ENCODE data around the gene CLDN9. TPM values are rescaled to one million over a fixed set of nuclear protein-coding genes. Genes with fewer than 3 reads are reported as not detected.

The CLDN9 gene
- polyA plus RNA-seq, 2 of the 4 experiments (the other 2 are of a cell fraction), result 0.03 to 0.06 TPM

DNA sequence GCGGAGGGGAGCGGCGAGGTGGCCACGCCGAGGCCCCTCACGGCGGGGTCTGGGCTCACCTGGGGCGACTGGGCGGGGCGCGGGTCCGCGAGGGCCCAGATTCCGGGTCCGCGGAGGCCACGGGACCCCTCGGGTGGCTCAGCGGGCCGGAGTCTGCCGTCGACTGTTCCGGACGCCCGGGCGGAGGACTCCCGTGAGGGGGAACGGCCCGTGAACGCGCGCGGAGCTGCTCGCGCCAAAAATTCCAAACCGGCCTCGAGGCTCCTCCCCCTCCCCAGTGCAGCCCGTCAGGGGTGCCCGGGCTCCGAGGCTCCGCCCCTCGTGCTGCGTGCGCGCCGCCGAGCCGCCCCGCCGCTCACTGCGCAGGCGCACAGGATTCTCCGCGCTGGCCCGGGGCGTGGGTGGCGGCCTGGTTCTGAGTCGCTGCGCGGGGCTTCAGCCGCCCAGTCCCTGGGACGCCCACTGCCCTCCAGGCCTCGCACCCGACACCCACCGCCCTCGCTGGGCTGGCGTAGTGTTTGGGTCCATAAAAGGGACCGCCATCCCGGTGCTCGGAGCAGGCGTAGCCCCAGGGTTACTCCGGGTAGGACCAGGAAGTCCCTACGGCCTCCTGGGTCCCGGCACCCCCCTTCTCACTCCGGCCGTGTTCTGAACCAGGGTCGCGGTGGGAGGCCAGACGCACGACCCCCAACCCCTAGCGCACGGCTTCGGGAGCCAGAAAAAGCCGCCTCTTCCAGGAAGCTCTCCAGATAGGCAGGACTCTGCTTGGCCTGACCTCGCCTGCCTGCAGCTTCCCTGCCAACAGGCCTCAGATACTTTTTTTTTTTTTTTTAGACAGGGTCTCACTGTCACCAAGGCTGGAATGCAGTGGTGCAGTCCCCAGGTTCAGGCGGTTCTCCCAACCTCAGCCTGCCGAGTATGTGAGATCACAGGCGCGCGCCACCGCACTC lies 32.2 kb upstream of the CLDN9 start, which contains the start of gene PKMYT1 (continued):
- TF ChIP-seq, protein P1, sequence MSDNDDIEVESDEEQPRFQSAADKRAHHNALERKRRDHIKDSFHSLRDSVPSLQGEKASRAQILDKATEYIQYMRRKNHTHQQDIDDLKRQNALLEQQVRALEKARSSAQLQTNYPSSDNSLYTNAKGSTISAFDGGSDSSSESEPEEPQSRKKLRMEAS (IDR thresholded peaks at IDR 0.05), result peak; percentile 42

DNA sequence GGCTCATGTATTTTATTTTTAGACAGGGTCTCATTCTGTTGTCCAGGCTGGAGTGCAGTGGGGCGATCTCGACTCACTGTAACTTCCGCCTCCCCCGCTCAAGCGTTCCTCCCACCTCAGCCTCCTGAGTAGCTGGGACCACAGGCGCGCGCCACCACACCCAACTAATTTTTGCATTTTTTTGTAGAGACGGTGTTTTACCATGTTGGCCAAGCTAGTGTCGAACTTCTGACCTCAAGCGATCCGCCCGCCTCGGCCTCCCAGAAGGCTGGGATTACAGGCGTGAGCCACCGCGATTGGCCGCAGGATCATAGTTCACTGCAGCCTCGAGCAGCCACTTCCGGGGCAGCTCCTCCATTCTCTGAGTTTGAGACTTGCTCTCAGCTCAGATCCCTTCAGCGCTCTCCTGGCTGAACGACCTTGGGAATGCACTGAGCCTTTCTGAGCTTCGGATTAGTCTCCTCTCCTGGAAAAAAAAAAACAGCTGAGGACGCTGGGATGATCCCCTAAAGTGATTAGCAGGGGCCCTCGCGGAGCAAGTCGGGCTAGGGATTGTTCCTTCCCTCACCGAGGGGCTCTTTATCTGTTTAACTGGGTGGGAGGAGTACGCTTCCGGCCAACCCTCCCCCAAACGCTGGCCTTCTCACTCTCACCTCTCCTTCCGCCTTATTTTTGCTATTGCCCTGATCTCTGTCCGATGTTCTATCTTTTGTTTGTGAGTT lies 31.4 kb upstream of the CLDN9 start:
- Histone ChIP-seq H3K27ac (peak overlapping the region; percentile 91 to 95), H3K4me2 (peak overlapping the region; percentile 85), H3K4me1 (peaks cover 18% of the 10 kb centered on the region; the same call in 2 of the 3 replicates), H3K9me3 (no peaks in the 10 kb centered on the region), H3K4me3 (peak overlapping the region; percentile 71)
- CTCF ChIA-PET, result interaction anchor here (0.9 to 3.9 kb wide), 7 partner anchors 9 to 148 kb away, joined by 3 to 27 read pairs (median 4); partner anchors contain the start of gene PAQR4
- no peak for ATAC-seq
- TF ChIP-seq FOSL2 (IDR thresholded peaks at IDR 0.05), result no peak
- no peak for TF ChIP-seq FOSL2 (CRISPR knock-in tag; IDR thresholded peaks at IDR 0.05)
- TF ChIP-seq SMC3 (IDR thresholded peaks at IDR 0.05), result no peak
- no peak for TF ChIP-seq NFE2L2 (conservative IDR thresholded peaks at IDR 0.05; ENCODE audit: low read length)
- no peak for TF ChIP-seq ZFP36 (IDR thresholded peaks at IDR 0.05; ENCODE audit: borderline replicate concordance, partially characterized antibody)
- TF ChIP-seq, protein P2, sequence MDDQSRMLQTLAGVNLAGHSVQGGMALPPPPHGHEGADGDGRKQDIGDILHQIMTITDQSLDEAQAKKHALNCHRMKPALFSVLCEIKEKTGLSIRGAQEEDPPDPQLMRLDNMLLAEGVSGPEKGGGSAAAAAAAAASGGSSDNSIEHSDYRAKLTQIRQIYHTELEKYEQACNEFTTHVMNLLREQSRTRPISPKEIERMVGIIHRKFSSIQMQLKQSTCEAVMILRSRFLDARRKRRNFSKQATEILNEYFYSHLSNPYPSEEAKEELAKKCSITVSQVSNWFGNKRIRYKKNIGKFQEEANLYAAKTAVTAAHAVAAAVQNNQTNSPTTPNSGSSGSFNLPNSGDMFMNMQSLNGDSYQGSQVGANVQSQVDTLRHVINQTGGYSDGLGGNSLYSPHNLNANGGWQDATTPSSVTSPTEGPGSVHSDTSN (IDR thresholded peaks at IDR 0.05), result no peak
- TF ChIP-seq CEBPB (IDR thresholded peaks at IDR 0.05), result no peak
- TF ChIP-seq, protein P3, sequence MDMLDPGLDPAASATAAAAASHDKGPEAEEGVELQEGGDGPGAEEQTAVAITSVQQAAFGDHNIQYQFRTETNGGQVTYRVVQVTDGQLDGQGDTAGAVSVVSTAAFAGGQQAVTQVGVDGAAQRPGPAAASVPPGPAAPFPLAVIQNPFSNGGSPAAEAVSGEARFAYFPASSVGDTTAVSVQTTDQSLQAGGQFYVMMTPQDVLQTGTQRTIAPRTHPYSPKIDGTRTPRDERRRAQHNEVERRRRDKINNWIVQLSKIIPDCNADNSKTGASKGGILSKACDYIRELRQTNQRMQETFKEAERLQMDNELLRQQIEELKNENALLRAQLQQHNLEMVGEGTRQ (IDR thresholded peaks at IDR 0.05), result no peak
- no peak for TF ChIP-seq ZC3H11A (IDR thresholded peaks at IDR 0.05)
- TF ChIP-seq, protein P4, sequence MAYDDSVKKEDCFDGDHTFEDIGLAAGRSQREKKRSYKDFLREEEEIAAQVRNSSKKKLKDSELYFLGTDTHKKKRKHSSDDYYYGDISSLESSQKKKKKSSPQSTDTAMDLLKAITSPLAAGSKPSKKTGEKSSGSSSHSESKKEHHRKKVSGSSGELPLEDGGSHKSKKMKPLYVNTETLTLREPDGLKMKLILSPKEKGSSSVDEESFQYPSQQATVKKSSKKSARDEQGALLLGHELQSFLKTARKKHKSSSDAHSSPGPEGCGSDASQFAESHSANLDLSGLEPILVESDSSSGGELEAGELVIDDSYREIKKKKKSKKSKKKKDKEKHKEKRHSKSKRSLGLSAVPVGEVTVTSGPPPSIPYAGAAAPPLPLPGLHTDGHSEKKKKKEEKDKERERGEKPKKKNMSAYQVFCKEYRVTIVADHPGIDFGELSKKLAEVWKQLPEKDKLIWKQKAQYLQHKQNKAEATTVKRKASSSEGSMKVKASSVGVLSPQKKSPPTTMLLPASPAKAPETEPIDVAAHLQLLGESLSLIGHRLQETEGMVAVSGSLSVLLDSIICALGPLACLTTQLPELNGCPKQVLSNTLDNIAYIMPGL (CRISPR knock-in tag; IDR thresholded peaks at IDR 0.05; ENCODE audit: borderline replicate concordance), result no peak
- no peak for TF ChIP-seq CHD2 (IDR thresholded peaks at IDR 0.05; ENCODE audit: low read length, partially characterized antibody)
- TF ChIP-seq, protein P5, sequence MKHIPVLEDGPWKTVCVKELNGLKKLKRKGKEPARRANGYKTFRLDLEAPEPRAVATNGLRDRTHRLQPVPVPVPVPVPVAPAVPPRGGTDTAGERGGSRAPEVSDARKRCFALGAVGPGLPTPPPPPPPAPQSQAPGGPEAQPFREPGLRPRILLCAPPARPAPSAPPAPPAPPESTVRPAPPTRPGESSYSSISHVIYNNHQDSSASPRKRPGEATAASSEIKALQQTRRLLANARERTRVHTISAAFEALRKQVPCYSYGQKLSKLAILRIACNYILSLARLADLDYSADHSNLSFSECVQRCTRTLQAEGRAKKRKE (CRISPR knock-in tag; IDR thresholded peaks at IDR 0.05; ENCODE audit: low read depth), result no peak
- TF ChIP-seq, protein P6, sequence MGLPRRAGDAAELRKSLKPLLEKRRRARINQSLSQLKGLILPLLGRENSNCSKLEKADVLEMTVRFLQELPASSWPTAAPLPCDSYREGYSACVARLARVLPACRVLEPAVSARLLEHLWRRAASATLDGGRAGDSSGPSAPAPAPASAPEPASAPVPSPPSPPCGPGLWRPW (IDR thresholded peaks at IDR 0.05), result no peak
- no peak for FAIRE-seq
- no peak for DNase-seq (ENCODE audit: low read depth in 1 of 2, low spot score in 1 of 2)
- POLR2A ChIA-PET, result interaction anchor here (0.6 to 2.2 kb wide), 4 partner anchors 9 to 43 kb away, joined by 3 to 13 read pairs (median 6); partner anchors contain the start of genes PAQR4 and TNFRSF12A
- 96% methylated on average over 33 of the region's 33 CpGs for WGBS (ENCODE audit: missing lambda C conversion rate)

DNA sequence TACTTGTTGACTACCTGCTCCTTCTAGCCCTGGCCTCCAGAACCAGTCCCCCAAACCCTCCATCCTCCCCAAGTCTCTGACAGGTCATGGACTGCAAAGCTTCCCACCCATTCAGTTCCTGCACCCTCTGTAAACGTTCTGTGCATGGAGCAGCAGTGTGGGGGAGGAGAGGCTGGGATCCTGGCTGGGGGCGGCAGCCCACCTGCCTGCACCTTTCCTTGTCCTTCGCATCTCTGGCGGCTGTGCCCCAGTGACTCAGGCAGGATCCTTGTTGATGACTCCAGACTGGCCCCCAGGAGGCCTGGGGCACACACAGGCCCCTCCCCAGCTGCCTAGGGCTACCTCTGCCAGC lies 30.8 kb upstream of the CLDN9 start:
- Histone ChIP-seq H3K4me3 (no peak overlapping the region), H3K4me1 (peaks cover 18% of the 10 kb centered on the region; the same call in 2 of the 3 replicates), H3K9me3 (no peaks in the 10 kb centered on the region), H3K27ac (no peak overlapping the region), H3K4me2 (no peak overlapping the region)
- no peak for ATAC-seq
- ChIA-PET POLR2A (no interaction called here), CTCF (interaction anchor here (0.9 to 3.9 kb wide), 9 partner anchors 10 to 74 kb away, joined by 3 to 27 read pairs (median 4); partner anchors contain the start of gene PAQR4)
- DNase-seq (ENCODE audit: low read depth in 1 of 2, low spot score in 1 of 2), result no peak
- TF ChIP-seq, protein P7, sequence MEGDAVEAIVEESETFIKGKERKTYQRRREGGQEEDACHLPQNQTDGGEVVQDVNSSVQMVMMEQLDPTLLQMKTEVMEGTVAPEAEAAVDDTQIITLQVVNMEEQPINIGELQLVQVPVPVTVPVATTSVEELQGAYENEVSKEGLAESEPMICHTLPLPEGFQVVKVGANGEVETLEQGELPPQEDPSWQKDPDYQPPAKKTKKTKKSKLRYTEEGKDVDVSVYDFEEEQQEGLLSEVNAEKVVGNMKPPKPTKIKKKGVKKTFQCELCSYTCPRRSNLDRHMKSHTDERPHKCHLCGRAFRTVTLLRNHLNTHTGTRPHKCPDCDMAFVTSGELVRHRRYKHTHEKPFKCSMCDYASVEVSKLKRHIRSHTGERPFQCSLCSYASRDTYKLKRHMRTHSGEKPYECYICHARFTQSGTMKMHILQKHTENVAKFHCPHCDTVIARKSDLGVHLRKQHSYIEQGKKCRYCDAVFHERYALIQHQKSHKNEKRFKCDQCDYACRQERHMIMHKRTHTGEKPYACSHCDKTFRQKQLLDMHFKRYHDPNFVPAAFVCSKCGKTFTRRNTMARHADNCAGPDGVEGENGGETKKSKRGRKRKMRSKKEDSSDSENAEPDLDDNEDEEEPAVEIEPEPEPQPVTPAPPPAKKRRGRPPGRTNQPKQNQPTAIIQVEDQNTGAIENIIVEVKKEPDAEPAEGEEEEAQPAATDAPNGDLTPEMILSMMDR (IDR thresholded peaks at IDR 0.05), result no peak
- TF ChIP-seq CEBPB (IDR thresholded peaks at IDR 0.05), result no peak
- no peak for TF ChIP-seq SREBF2 (IDR thresholded peaks at IDR 0.05)
- no peak for TF ChIP-seq NFE2L2 (conservative IDR thresholded peaks at IDR 0.05; ENCODE audit: low read length)
- no peak for TF ChIP-seq MAFK (IDR thresholded peaks at IDR 0.05; ENCODE audit: partially characterized antibody)
- TF ChIP-seq KDM1A (IDR thresholded peaks at IDR 0.05; ENCODE audit: low read depth), result no peak
- no peak for TF ChIP-seq JUNB (IDR thresholded peaks at IDR 0.05)
- TF ChIP-seq POLR2AphosphoS2 (conservative IDR thresholded peaks at IDR 0.05; ENCODE audit: low read length), result no peak
- TF ChIP-seq FOXS1 (CRISPR knock-in tag; IDR thresholded peaks at IDR 0.05), result no peak
- TF ChIP-seq FOSL2 (IDR thresholded peaks at IDR 0.05), result no peak
- TF ChIP-seq FOSL2 (CRISPR knock-in tag; IDR thresholded peaks at IDR 0.05), result no peak
- no peak for TF ChIP-seq NR3C1 (IDR thresholded peaks at IDR 0.05)
- TF ChIP-seq, protein P8, sequence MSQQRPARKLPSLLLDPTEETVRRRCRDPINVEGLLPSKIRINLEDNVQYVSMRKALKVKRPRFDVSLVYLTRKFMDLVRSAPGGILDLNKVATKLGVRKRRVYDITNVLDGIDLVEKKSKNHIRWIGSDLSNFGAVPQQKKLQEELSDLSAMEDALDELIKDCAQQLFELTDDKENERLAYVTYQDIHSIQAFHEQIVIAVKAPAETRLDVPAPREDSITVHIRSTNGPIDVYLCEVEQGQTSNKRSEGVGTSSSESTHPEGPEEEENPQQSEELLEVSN (IDR thresholded peaks at IDR 0.05; ENCODE audit: borderline replicate concordance, low read depth), result no peak
- no peak for TF ChIP-seq EHF (CRISPR knock-in tag; IDR thresholded peaks at IDR 0.05)
- no peak for TF ChIP-seq ZNF302 (CRISPR knock-in tag; IDR thresholded peaks at IDR 0.05)
- 67% methylated on average over 4 of the region's 4 CpGs for WGBS (ENCODE audit: missing lambda C conversion rate)
- no peak for FAIRE-seq

All from A549 (cell line).